HG03457 (cell line): ENCODE measurements around the gene CYP2S1.
"Not testable (repeated sequence)": the region's sequence is repeated elsewhere in the genome, so short reads cannot be mapped to it uniquely, and the experiment has no call there.

Experiments used
- ATAC-seq: cut with Tn5 transposase; IDR thresholded peaks from one replicate; pipeline ENCODE4 v1.9.1; 2021; ENCODE audit warnings: moderate number of reproducible peaks; ENCODE audit not compliant: unreplicated experiment

The CYP2S1 gene

DNA sequence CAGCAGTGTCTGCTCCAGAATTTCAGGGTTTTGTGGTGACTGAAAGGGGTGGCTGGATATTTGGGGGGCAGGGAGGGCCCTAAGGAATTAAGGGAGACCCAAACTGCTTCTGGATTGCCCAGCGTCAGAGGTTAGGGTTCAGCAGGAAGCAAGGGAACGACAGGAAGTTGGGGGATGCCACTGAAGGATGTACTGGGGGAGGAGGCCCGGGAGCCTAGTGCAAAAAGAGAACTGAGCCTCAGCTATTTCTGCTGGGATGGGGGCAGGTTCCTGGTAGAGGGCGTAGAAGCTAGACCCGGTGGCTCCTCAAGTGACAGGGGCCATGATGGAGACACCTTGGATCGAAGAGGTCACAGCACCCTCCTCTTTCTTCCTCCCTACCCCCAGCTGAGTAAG, 1.1 kb downstream of the CYP2S1 start:
- no peak for ATAC-seq

DNA sequence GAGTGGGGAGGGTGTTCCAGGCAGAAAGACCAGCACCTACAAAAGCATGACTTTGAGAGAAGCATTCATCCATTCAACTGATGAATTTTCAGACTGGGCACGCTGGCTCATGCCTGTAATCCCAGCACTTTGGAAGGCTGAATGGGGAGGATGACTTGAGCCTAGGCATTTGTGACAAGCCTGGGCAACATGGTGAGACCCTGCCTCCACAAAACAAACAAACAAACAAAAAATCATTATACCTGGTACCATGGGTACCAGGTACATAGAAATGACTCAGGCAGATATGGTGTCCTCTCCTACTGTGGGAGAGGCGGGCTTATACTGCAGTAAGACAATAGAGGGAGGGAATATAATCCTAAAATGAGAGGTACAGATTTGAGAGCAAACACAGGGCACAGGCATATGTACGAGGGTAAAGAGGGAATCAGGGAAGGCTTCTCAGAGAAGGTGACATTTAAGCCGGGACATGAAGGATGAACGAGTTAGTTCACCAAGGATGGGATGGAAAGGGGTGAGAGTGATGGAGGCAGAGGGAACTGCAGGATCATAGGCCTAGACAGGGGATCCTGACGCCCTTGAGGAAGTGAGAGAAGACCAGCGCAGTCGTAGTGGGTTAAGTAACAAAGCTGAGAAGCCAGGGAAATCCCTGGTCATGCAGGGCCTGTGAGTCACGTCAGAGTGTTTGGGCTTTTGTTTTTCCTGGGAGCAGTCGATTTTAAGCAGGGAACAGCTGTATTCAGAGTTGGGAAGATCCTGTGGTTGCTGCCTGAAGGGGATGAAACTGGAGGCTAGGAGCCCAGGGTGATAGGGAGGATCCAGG, 2.9 kb downstream of the CYP2S1 start:
- no peak for ATAC-seq

DNA sequence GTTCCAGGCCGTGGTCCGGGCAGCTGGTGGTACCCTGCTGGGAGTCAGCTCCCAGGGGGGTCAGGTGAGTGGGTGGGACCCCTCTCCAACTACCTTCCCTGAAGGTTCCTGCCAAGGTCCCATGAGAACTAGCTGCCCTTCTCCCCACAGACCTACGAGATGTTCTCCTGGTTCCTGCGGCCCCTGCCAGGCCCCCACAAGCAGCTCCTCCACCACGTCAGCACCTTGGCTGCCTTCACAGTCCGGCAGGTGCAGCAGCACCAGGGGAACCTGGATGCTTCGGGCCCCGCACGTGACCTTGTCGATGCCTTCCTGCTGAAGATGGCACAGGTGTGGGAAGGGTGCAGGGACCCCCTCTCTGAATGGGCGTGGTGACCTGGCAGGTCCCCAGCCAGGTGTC, 5.5 kb downstream of the CYP2S1 start:
- ATAC-seq = no peak

DNA sequence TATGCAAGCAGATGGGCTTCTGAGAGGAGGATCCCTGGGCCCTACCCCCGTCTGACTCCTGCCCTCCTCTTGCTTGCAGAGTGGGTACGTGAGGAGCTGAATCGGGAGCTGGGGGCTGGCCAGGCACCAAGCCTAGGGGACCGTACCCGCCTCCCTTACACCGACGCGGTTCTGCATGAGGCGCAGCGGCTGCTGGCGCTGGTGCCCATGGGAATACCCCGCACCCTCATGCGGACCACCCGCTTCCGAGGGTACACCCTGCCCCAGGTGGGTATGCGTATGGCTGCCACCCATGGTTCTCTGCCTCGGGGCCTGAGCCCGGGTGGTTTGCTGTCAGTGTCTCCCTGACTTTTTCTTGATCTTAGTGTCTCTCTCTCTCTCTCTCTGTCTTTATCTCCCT, 10.4 kb downstream of the CYP2S1 start:
- no peak for ATAC-seq

DNA sequence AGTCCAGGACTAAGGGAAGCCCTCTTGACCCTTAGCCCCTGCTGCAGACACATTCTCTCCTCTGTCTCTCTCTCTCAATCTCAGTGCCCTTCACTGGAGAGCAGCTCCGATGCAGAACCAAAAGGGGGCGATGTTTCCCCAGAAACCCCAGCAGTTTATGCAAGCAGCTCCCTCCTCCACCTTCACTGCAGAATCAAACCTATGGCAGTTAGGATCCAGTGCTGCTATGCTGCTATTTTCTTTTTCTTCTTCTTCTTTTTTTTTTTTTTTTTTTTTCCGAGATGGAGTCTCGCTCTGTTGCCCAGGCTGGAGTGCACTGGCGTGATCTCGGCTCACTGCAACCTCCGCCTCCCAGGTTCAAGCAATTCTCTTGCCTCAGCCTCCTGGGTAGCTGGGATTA, 11.3 kb downstream of the CYP2S1 start:
- not testable (repeated sequence) for ATAC-seq

DNA sequence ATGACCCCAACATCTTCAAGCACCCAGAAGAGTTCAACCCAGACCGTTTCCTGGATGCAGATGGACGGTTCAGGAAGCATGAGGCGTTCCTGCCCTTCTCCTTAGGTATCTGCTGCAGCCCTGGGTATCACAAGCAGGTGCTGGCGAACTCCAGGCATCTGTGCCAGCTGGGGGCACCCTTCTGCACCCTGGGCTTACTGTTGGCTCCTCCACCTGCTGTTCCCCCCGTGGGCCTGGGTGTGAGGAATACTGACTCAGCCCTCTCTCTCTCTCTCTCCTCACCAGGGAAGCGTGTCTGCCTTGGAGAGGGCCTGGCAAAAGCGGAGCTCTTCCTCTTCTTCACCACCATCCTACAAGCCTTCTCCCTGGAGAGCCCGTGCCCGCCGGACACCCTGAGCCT, 13.0 kb downstream of the CYP2S1 start:
- no peak for ATAC-seq

DNA sequence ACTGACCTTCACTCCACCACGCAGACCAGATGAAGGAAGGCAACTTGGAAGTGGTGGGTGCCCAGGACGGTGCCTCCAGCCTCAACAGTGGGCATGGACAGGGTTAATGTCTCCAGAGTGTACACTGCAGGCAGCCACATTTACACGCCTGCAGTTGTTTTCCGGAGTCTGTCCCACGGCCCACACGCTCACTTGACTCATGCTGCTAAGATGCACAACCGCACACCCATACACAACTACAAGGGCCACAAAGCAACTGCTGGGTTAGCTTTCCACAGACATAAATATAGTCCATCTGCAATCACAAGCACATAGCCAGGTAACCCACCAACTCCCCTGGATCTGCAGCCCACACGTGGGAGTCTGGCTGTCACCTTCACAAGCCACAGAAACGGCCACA, 13.4 kb downstream of the CYP2S1 start:
- no peak for ATAC-seq

DNA sequence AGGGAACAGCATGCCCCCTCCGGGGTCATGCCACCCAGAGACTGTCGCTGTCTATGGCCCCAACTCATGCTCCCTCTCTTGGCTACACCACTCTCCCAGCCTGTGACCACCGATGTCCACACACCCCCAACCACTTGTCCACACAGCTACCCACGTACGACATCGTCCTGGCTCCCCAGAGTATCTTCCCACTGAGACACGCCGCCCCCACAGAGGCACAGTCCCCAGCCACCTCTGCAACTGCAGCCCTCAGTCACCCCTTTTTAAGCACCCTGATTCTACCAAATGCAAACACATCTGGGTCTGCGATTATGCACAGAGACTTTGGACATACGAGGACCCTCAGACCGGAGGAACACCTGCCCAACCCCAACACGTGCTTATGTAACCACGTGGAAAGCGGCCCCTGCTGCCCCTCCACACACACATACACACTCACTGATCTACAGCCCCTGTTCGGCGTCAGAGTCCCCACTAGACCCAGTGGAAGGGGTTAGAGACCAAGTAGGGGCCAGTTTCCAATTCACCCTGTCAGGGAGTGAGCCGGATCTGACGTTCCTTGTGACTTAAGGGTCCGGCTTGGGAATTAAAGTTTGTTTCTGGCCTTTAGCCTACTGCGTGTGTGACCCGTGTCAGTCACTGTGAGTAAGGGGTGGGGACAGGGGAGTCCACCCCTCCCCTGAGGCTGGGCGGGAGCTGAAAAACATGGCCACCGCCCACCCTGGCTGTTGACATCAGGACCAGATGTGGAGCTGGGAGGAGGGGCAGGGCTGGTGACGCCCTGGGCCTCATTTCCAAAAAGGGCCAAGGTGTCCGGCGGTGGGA, 14.1 kb downstream of the CYP2S1 start:
- no peak for ATAC-seq

DNA sequence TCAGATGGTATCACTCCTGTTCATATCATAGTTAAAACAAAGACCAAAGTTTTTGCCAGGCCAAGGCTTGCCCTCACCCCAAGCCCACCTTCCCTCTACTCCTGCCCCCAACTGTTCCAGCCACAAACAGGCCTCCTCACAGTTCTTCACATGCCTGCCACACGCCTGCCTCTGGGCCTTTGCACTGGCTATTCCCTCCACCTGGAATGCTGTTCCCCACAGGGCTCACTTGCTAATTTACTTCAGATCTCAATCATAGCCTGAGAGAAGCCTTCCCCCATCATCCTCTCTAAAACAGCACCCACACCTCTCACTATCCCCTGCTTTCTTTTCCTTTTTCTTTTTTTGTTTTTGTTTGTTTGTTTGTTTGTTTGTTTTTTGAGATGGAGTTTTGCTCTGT, 21.1 kb downstream of the CYP2S1 start:
- ATAC-seq = no peak

DNA sequence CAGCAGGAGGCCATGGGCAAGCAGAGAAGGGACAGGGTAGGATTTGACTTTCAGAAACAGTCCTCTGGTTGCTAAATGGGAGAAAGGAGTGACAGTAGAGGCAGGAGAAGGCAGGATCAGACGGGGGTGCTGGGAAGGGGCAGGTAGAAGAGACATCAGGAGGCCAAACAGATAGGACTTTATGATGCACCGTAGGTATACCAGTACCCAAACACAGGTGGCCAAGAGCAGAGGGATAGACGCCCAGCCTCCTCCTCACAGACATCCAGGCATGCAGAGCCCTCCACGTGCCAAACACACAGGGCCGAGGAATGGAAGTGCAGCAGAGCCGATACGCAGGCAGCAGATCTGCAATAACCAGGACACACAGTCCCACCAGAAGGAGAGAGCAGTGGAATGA, 24.7 kb downstream of the CYP2S1 start:
- ATAC-seq = no peak

DNA sequence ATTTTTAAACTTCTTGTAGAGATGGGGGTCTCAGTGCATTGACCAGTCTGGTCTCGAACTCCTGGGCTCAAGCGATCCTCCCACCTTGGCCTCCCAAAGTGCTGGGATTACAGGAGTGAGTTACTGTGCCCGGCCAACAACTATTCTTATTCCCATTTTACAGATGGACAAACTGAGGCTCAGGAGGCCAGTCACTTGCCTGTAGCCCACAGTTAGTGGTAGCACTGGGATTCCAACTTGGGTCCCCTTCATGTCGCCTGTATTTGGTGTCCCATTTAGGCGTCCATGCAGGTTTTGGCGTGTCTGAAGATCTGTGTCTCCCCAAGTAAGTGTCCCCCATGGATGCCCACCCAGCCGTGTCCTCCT, 25.2 kb downstream of the CYP2S1 start:
- ATAC-seq = no peak

DNA sequence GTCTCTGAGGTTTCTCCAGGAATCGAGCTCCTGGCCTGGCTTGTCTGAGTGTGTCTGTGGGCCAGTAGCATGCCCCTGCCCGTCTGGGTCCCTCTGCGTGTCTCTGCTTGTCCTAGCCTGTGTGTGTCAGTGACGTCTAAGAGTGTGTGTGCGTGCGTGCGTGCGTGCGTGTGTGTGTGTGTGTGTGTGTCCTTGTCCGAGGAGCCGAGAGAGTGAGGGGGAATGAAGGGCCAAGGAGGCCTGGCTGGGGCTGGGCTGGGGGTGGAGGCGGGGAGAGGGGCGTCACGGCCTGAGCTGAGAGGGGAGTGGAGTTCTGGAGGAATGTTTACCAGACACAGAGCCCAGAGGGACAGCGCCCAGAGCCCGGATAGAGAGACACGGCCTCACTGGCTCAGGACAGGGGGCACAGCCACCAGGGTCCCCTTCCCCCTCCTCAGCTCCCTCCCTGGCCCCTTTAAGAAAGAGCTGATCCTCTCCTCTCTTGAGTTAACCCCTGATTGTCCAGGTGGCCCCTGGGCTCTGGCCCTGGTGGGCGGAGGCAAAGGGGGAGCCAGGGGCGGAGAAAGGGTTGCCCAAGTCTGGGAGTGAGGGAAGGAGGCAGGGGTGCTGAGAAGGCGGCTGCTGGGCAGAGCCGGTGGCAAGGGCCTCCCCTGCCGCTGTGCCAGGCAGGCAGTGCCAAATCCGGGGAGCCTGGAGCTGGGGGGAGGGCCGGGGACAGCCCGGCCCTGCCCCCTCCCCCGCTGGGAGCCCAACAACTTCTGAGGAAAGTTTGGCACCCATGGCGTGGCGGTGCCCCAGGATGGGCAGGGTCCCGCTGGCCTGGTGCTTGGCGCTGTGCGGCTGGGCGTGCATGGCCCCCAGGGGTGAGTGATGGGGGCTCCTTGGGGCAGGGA, 25.8 kb downstream of the CYP2S1 start, which contains the start of gene AXL:
AXL (plus strand) TSS at position 609 of the 893 bp plus-strand sequence; CDS start at position 779, 170 bp downstream.
- ATAC-seq = no peak

DNA sequence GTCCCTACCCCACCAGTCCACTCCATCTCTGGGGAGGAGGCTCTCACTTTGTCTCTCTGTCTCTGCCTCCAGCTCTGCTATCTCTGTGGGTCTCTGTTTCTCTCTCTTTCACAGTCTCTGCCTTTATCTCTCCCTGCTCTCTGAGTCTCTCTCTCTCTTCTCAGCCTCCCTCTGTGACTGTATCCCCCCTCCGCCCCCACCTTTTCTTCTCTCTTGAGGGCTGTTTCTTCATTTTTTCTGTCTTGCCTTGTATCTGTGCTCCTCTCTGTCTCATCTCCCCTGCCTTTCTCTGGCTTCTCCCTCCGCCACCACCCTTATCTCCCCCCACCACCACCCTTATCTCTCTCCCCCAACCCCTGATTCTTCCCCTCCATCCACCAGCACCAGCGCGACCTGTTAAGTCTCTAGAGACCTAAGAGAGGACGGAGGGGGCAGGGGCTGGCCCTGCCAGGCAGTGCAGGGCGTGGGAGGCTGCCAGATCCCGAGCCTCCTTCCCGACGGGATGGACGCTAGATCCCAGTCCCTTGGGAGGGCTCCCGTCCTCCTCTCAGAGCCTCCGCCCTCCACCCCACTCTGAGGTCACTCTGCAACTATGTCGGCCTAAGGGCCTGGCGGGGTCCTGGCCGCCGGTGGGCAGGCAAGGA, 27.0 kb downstream of the CYP2S1 start:
- no peak for ATAC-seq

DNA sequence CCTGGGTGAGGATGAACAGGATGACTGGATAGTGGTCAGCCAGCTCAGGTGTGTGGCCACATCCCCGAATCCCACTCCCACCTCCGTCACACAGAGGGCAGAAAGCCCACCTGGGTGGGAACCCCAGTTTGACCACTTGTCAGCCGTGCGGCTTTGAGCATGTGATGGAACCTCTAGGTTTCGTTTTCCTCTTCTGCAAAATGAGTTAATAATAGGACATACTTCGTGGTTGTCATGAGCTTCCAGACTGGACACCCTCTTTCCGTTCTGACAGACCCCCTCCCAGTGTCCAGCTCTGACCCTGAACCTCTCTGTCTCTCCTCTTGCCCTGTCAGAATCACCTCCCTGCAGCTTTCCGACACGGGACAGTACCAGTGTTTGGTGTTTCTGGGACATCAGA, 27.8 kb downstream of the CYP2S1 start:
- no peak for ATAC-seq

DNA sequence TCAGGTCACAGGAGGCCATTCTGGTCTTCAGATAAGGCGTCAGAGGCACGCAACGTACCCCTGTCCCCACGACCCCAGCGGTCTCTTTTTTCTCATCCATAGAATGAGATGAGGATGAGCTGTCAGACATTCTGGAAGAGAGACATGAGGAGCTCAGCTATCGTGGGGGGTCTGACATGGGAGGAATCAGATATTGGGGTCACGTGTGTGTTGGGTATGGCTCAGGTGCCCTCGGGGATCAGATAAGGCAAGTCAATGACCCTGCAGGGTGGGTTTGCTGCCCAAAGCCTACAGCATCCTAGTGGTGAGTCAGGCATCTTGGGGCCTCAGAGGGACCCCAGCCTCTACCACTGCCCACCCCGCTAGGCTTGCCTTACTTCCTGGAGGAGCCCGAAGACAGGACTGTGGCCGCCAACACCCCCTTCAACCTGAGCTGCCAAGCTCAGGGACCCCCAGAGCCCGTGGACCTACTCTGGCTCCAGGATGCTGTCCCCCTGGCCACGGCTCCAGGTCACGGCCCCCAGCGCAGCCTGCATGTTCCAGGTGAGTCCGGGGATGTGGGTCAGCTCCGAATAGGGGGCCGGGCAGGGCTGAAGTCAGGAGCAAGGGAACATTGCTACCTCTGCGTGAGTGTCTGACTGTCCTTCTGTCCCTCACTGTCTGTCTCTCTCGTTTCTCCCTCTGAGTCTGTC, 28.6 kb downstream of the CYP2S1 start:
- ATAC-seq = no peak

DNA sequence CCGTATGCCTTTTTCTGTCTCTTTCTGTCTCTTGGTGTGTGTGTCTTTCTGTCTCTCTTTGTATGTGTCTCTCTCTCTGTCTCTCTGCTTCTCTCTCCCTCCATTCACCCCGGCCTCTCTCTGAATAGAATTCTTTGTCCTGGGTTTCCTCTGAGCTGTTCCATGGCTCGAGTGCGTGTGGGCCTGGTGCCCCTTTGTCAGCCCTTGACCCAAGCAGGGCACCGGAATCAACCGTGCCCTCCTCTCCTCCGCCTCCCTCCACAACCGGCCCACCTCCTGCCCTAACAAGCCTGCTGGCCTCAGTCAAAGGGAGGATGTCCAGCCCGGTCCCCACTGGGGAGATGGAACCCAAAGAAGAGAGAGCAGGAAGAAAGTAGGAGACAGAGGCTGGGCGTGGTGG, 29.2 kb downstream of the CYP2S1 start:
- ATAC-seq = no peak

DNA sequence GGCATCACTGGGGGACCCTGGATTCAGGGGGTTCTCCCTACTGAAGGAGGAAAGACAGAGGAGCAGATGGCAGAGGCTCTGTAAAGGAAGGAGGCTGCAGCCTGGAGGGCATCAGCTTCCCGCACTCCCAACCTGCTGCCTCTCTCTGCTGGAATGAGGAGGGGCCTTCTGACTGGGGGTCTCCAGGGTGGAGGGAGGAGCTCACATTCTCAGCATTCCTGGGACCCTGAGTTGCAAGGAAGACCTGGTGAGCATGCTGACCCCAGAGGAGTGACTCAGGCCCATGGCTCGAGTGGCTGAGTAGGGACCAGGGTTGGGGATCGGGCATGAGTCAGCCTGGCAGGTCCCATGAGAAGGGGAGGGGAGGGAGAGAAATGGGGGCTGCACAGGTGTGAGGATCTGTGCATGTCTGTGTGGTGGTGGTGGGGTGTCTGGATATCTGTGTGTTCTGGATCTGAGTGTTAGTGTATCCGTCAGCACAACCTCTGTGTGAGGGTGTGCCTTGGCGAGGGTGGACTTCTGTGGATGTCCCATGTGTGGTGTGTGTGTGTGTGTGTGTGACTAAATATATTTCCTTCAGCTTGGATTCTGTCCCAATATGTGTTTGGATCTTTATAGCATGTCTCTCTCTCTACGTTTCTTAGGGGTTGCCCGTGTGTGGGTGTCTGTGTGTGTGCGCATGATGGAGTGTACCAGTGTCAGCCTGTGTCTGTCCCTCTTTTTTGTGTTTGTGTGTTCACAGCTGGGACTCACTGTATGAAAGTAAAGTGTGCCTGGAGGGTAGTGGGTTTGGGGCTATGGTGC, 30.6 kb downstream of the CYP2S1 start:
- ATAC-seq = no peak

DNA sequence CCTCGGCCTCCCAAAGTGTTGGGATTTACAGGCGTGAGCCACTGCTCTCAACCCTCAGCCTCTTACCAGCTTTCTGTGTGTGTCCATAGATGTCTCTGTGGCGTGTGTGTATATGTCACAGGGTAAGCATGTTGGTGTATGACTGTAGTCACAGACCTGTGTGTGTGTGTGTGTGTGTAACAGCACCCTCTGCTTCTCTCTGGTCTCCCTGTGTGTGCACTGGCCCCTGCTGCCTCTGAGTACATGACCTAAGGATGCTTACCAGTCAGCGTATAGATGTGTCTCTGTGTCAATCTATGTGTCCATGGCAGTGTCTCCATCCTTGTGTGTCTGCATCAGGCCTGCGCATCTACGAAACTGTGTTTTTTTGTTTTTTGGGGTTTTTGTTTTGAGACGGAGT, 31.6 kb downstream of the CYP2S1 start:
- no peak for ATAC-seq
